MM.1S (cell line): ENCODE measurements around the gene FXYD4.

Experiments
- CTCF ChIP-seq: fragments of 300-600 bp; sonication (generic); IDR thresholded peaks from 2 replicates; pipeline ENCODE4 v1.5.1; 2016; ENCODE audit warnings: antibody characterized with exemption, low read length, mixed read lengths
- EZH2phosphoT487 ChIP-seq: fragments of 300-600 bp; sonication (generic); IDR thresholded peaks from 2 replicates; pipeline ENCODE4 v1.6.1; 2018; ENCODE audit warnings: antibody characterized with exemption, low read length

GRCh38 chr10:43354879-43355380 lies 16.5 kb upstream of the FXYD4 start:
- no peak for TF ChIP-seq CTCF
- TF ChIP-seq EZH2phosphoT487, result no peak
